ENCODE results near the gene TPSB2. TPM values are rescaled to one million over a fixed set of nuclear protein-coding genes. Genes with fewer than 3 reads are reported as not detected.
"Not testable (repeated sequence)": the region's sequence is repeated elsewhere in the genome, so short reads cannot be mapped to it uniquely, and the experiment has no call there.

Gene TPSB2
- total RNA-seq, 1 experiment from 2014 or later = not detected

- no peak for DNase-seq (ENCODE audit: low read depth)
Measured at GRCh38 chr16:1262210-1262845, 32.3 kb upstream of the TPSB2 start.

GRCh38 chr16:1261131-1261892 lies 31.3 kb upstream of the TPSB2 start:
- no peak for DNase-seq (ENCODE audit: low read depth)

- DNase-seq (ENCODE audit: low read depth) = no peak
Measured at GRCh38 chr16:1260101-1260680, 30.2 kb upstream of the TPSB2 start.

- DNase-seq (ENCODE audit: low read depth) = no peak
Measured at GRCh38 chr16:1259760-1260068, 29.7 kb upstream of the TPSB2 start.

GRCh38 chr16:1258906-1259759 lies 29.1 kb upstream of the TPSB2 start:
- no peak for DNase-seq (ENCODE audit: low read depth)

DNA sequence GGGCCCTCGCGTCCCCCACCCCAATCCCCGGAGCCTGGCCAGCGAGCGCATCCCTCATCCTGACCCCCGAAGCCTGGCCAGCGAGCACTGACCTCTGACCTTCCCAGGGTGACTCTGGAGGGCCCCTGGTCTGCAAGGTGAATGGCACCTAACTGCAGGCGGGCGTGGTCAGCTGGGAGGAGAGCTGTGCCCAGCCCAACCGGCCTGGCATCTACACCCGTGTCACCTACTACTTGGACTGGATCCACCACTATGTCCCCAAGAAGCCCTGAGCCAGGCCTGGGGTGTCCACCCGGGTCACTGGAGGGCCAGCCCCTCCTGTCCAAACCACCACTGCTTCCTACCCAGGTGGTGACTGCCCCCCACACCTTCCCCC lies 28.2 kb upstream of the TPSB2 start:
- DNase-seq (ENCODE audit: low read depth) = no peak

DNA sequence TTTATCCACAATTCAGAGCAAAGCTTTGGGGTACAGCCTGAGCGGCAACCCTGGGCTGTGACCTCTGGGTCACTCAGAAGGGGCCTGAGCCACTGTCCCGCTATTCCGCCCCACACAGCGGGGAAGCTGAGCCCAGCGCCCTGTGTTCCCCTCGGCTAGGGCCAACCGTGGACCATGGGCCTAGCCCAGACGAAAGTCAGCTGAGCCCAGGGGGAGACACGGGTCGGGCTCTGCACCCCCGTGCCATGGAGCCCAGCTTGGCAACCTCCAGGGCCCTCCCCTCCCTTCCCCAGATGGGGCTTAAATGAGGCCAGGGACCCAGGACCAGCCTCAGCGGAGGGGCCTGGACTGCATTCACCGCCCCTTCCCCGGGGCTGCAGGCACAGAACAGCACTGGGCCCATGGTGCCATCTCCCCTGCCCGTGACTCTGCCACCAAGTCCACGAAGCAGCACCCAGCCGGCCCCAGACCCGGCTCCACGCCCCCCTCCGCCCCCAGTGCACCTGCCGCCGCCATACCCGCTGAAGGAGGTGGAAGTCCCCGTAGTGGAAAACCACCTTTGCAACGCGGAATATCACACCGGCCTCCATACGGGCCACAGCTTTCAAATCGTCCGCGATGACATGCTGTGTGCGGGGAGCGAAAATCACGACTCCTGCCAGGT lies 27.7 kb upstream of the TPSB2 start:
- no peak for DNase-seq (ENCODE audit: low read depth)

- no peak for DNase-seq (ENCODE audit: low read depth)
Measured at GRCh38 chr16:1256874-1257322, 26.9 kb upstream of the TPSB2 start.

GRCh38 chr16:1256296-1256873 lies 26.4 kb upstream of the TPSB2 start:
- DNase-seq (ENCODE audit: low read depth) = not testable (repeated sequence)

GRCh38 chr16:1255276-1256122 lies 25.5 kb upstream of the TPSB2 start, which contains the start of gene TPSD1:
Gene TPSD1 (plus strand): TSS chr16:1256069. CDS start chr16:1256281, 212 bp downstream.
- DNase-seq (ENCODE audit: low read depth) = not testable (repeated sequence)

- DNase-seq (ENCODE audit: low read depth) = not testable (repeated sequence)
Measured at GRCh38 chr16:1254821-1255220, 24.8 kb upstream of the TPSB2 start.

- not testable (repeated sequence) for DNase-seq (ENCODE audit: low read depth)
Measured at GRCh38 chr16:1253701-1254364, 23.8 kb upstream of the TPSB2 start.

- DNase-seq (ENCODE audit: low read depth) = not testable (repeated sequence)
Measured at GRCh38 chr16:1249031-1249755, 19.2 kb upstream of the TPSB2 start.

DNA sequence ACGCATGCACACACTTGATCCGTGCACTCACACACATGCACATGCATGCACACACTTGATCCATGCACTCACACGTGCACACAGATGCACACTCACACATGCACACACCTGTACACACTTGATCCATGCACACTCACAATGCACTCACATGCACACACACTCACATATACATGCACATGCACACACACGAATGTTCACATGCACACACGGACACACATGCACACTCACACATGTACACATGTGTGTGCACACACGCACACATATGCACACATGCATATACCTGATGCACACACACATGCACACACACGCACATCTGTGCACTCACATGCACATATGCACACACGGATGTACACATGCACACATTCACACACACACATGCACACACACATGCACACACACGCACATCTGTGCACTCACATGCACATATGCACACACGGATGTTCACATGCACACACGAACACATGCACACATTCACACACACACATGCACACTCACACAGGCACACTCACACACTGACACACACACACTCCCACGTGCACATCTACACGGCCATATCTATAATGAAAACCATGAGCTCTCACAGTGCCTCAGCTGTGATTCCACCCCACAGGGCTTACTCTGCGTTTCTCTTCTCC lies 18.0 kb upstream of the TPSB2 start:
- not testable (repeated sequence) for DNase-seq (ENCODE audit: low read depth)

DNA sequence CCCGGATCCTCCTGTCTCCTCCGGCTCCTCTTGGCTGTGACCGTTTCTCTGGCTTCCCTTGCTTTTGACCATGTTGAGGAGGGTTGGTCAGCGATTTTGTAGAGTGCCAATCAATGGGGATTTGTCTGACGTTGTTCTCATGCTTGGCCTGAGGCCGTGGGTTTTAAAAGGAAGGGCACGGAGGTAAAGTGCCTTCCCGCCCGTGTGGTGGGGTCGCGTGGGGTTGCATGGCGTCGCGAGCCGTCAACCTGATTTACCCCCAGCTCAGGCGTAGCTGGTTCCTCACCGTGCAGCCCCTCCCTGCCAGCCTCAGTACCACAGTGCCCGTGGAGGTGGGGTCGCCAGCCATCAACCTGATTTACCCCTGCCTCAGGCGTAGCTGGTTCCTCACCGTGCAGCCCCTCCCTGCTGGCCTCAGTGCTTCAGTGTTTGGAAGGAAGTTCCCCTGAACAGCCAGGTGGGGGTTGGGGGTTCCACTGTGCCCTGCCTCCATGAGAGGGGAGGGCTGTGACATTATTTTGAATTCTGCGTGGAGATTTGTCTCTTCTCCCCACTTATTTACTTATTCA lies 15.6 kb upstream of the TPSB2 start:
- no peak for DNase-seq (ENCODE audit: low read depth)

- DNase-seq (ENCODE audit: low read depth) = peak; percentile 34
Measured at GRCh38 chr16:1244881-1245280, 14.9 kb upstream of the TPSB2 start.
